Activated CD4-positive, alpha-beta T cell treated with anti-CD3 and anti-CD28 coated beads, Interleukin-2, amount 50 U/mL, for 24 hours (primary cell): ENCODE data around the gene NEK5.
"Not testable (repeated sequence)": the region's sequence is repeated elsewhere in the genome, so short reads cannot be mapped to it uniquely, and the experiment has no call there.

Experiments used
- DNase-seq, 2 donors: peaks; one replicate each; pipeline ENCODE4 v3.0.0-alpha.2; 2020; ENCODE audit warnings: low read depth in 1 of 2, low spot score in 1 of 2

NEK5 gene, protein sequence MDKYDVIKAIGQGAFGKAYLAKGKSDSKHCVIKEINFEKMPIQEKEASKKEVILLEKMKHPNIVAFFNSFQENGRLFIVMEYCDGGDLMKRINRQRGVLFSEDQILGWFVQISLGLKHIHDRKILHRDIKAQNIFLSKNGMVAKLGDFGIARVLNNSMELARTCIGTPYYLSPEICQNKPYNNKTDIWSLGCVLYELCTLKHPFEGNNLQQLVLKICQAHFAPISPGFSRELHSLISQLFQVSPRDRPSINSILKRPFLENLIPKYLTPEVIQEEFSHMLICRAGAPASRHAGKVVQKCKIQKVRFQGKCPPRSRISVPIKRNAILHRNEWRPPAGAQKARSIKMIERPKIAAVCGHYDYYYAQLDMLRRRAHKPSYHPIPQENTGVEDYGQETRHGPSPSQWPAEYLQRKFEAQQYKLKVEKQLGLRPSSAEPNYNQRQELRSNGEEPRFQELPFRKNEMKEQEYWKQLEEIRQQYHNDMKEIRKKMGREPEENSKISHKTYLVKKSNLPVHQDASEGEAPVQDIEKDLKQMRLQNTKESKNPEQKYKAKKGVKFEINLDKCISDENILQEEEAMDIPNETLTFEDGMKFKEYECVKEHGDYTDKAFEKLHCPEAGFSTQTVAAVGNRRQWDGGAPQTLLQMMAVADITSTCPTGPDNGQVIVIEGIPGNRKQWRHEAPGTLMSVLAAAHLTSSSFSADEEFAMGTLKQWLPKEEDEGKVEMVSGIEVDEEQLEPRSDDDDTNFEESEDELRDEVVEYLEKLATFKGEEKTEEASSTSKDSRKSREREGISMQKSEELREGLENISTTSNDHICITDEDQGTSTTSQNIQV

GRCh38 chr13:52128714-52129700, at the start of gene NEK5:
Gene NEK5 (minus strand): TSS chr13:52129073. CDS start chr13:52127482, 1,591 bp downstream.
- DNase-seq, result peak; percentile 30 to 35

GRCh38 chr13:52177276-52177675, 48.4 kb upstream of the NEK5 start:
- DNase-seq, result no peak

GRCh38 chr13:52173970-52174369, 45.1 kb upstream of the NEK5 start:
- not testable (repeated sequence) for DNase-seq

DNA sequence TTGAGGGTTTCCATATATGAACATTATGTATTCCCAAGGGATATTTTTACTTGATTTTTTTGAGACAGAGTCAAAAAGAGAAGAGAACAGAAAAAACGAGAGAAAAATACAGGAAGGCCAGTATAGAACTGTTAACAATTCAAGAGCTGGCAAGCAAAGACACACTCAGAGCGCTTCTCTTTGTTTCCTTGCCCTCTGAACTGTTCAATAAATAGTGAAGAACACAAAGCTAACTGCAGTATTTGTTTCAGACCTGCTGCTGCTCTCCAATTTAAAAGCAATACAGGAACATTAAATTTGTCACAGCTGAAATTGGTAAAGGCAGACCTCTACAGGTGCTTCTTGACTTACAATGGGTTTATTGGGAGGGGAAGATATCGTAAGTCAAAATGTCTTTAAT, 44.5 kb upstream of the NEK5 start:
- no peak for DNase-seq

DNA sequence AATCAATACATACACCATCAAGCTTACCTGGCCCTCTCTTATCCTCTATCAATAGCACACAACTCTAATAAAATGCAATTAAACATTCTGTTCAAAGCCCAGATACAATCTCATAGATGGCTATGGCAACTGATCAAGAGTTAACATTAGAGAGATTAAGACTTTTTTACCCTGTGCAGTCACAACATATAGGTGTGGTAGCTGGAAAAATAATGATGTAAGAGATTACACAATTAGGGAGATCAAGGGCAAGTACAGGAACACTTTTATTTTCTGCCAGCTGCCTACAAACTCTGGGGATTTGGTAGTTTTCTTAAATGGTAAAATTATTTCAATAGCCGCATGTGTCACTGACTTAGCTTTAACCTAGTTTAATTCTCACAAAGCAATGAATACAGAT, 42.8 kb upstream of the NEK5 start:
- not testable (repeated sequence) for DNase-seq

DNA sequence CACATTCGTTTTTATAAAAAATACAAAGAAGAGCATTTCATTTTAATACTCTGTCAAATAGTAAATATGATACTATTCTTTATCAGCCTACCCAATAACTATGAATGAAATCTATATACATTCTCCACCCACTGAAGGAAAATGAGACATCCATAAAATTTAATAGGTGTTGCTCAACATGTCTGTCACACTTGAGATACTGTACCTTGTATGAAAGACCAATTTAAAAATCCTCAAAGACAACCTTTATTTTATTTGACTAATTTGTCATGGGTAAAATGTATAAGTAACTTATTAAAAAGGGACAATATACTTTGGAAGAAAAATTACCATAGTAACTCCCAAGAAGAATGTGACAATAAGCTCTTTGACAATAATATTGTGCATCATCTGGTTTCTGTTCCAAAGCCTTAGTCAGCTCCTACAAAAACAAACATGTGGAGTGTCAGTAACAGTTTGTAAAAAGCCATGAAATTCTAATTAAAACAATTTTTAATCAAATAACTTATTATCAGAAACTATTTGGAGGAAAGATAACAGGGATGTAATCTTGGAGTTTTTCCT, 42.0 kb upstream of the NEK5 start:
- not testable (repeated sequence) for DNase-seq

GRCh38 chr13:52169839-52170238, 41.0 kb upstream of the NEK5 start:
- DNase-seq, result no peak

DNA sequence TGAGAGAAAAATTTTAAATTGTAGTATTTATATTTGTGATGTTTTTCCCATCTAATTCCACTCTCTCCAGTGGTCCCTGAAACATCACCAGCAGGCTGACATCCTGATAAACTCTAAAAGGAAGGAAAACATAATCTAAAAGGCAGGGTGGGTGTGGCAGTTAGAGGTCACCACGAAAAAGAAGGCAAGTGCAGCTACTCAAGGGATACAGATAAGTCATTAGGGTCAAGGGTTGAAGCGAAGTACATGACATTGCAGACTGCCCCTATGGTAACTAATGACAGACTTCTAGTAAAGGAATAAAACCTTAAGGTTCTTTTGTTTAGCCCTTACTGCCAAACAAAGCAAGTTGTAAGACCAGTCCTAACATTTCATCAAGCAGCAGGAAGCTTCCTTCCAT, 36.5 kb upstream of the NEK5 start:
- no peak for DNase-seq

GRCh38 chr13:52164989-52165388, 36.1 kb upstream of the NEK5 start:
- DNase-seq, result no peak

- not testable (repeated sequence) for DNase-seq
These were observed 35.0 kb upstream of the NEK5 start for GRCh38 chr13:52163878-52164277.

- no peak for DNase-seq
These were observed 33.6 kb upstream of the NEK5 start for GRCh38 chr13:52162279-52163101.

DNA sequence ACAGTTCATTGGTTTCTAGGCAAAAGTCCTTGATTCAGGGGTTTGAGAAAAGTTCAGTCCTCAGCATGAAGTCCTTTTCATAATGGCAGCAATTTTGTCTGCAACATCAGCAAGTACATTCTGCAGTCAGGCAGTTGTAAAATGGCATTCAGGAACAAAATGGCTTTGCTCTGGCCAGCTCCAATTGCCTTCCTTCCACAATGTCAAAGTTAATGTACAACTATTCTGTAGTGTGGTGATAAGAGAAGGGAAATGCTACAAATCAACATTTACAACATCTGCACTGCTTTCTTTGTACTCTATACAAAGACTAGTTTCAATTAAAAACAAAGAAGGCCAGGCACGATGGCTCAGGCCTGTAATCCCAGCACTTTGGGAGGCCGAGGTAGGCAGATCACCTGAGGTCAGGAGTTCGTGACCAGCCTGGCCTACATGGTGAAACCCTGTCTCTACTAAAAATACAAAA, 32.3 kb upstream of the NEK5 start:
- DNase-seq, result no peak

DNA sequence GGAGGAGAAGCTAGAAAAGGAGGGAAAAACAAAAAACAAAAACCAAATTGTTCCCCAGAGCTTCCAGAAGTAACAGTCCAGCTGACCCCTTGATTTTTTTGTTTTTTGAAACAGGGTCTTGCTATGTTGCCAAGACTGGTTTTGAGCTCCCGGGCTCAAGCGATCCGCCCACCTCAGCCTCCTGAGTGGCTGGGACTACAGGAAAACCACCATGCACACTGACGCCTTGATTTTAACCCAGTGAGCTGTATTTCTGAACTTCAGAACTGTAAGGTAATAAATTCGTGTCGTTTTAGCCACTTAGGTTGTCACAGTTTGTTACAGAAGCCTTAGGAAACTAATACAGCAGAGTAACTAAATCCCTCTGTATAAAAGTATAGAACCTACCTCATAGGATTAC, 31.6 kb upstream of the NEK5 start:
- no peak for DNase-seq

- DNase-seq, result no peak
These were observed 31.2 kb upstream of the NEK5 start for GRCh38 chr13:52160053-52160452.

DNA sequence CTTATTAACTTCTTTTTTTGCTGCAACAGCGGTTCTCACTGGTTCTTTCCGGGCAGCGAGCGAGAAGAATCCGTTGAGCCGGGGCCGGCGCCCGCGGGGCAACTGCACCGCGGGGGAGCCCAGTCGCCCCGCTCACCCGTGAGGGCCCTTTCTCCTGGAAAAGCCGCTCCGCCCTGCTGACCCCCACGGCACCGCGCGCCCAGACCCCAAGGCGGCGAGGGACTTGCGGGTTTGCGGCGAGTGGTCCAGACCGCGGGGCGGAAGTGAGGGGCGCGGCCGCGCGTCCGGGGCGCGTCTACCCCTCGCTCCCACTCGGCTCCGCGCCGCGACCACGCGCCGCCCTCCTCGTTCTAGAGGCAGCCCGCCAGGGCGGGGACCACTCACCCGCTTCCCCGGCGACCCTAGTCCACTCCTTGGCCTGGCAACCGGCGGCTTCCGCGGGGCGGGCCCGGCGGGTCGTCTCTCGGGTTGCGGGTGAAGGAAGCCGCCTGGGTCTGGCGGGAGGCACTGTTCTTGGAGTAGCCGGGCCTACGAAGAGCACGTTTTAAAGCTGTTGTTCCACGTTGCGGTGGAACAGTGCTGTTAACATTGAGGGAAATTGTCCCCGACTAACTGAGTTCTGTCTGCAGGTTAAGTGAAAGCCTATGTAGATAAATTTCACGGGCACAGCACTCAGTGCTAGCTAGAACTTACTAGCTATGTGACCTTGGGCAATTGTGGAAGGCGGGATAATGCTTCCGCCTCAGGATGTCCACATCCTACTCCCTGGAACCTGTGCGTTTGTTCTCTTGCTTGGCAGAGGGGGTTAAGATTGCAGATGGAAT, 30.5 kb upstream of the NEK5 start, which contains the start of gene NEK3:
Gene NEK3, minus strand, starts transcription at position 439 of the 824 bp plus-strand sequence. CDS start 3,406 bp downstream, outside the sequence.
- peak; percentile 32 to 38 for DNase-seq

DNA sequence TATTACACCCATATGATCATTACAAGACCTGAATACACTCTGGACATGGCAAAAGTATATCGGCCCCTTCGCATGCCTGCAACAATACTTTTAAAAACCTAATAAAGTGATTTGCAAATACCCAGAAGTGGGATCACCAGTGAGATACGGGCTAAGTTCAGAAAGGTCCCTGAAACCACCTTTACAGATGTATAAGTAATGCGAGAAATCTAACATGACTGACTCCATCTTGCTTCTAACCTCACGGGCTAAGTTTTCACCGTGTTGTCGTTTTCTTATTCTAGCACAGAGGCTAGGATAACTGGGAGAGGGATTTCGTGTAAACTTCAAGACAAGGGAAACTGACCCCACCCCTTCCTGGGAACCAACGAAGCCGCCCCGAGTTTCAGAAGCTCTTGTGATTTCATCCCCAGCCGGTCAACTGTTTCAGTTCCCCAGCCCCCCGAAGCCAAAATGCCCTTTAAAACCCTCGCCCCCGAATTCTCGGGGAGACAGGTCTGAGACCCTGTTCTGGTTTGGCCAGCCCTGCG, 29.8 kb upstream of the NEK5 start:
- DNase-seq, result peak in 1 of 2 donors; percentile 1

DNA sequence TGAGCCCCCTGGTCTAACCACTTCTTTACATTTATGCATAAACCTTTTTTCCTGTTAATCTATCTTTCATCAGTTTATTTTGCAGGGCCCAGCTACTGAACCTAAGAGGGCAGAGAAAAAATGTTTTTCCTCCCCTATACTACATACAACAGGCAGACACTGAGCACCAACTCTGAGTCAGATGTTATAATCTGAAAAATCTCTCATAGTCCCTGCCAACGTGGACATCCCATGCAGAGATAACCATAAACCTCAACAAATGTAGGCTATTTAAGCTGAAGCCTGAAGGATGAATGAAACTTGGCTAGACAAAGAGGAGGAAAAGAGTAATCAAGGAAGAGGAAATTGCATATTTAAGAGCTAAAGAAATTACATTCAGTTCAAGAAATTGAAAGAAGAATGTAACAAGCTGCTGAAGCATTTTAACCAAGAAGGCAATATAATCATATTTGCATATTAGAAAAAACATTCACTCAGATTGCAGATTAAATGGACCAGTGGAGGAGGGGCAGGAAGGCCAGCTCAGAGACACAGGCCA, 27.9 kb upstream of the NEK5 start:
- no peak for DNase-seq

DNA sequence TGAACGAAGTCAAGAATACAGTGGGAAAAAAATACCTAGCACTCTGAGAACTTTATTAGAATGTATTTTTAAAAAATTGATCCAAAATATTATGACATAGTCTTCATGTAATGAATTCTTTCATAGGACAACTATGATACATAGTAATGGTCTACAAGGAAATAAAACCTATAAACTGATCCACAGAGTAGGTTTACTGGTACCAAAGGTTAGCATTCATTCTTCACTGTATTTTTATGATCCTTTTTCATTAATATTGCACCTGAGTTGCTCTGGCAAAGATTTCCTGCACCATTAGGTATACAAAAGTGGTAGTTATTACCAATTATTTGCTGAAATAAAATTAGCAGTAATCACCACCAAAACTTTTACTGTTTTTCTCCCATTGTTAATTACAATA, 26.3 kb upstream of the NEK5 start:
- DNase-seq, result no peak
